Endothelial cell (in vitro differentiated cells): ENCODE measurements around the gene NKAIN2. TPM values are rescaled to one million over a fixed set of nuclear protein-coding genes. Genes with fewer than 3 reads are reported as not detected.

ENCODE experiments used
- DNase-seq: peaks from one replicate; pipeline ENCODE4 v3.0.0; 2021; ENCODE audit warnings: low spot score
- H3K27ac Mint-ChIP-seq: one replicate; pipeline ENCODE4 v1.8.0; 2021; ENCODE audit warnings: mixed read lengths, inconsistent platforms; ENCODE audit not compliant: unreplicated experiment
- H3K27me3 Mint-ChIP-seq: one replicate; pipeline ENCODE4 v1.8.0; 2021; ENCODE audit warnings: mild to moderate bottlenecking, moderate library complexity, mixed read lengths, inconsistent platforms; ENCODE audit not compliant: unreplicated experiment
- H3K36me3 Mint-ChIP-seq: one replicate; pipeline ENCODE4 v1.8.0; 2021; ENCODE audit warnings: mild to moderate bottlenecking, low read depth, mixed read lengths, inconsistent platforms; ENCODE audit not compliant: unreplicated experiment
- H3K4me1 Mint-ChIP-seq: one replicate; pipeline ENCODE4 v1.8.0; 2021; ENCODE audit warnings: mild to moderate bottlenecking, mixed read lengths, inconsistent platforms; ENCODE audit not compliant: unreplicated experiment
- H3K4me3 Mint-ChIP-seq: one replicate; pipeline ENCODE4 v1.8.0; 2021; ENCODE audit warnings: mild to moderate bottlenecking, mixed read lengths, inconsistent platforms; ENCODE audit not compliant: unreplicated experiment
- H3K9me3 Mint-ChIP-seq: one replicate; pipeline ENCODE4 v1.8.0; 2021; ENCODE audit warnings: mixed read lengths, inconsistent platforms; ENCODE audit not compliant: unreplicated experiment
- total RNA-seq: library from RNA; stranded (reverse); fragmentation: NEBNext Ultra II Directional; extraction: Animal tissue kit (Norgen Biotek cat#: 25700); gene quantifications from one replicate; pipeline ENCODE4 v1.2.1, GENCODE V29; 2021; ENCODE audit not compliant: unreplicated experiment
- TF ChIP-seq, protein P1 (sequence below): fragments of 200-600 bp; sonication (generic); IDR thresholded peaks from one replicate; pipeline ENCODE4 v1.5.0; 2021; ENCODE audit warnings: antibody characterized with exemption; ENCODE audit not compliant: unreplicated experiment

The NKAIN2 gene
- total RNA-seq, 1 donor from 2014 or later = 9.5 TPM

DNA sequence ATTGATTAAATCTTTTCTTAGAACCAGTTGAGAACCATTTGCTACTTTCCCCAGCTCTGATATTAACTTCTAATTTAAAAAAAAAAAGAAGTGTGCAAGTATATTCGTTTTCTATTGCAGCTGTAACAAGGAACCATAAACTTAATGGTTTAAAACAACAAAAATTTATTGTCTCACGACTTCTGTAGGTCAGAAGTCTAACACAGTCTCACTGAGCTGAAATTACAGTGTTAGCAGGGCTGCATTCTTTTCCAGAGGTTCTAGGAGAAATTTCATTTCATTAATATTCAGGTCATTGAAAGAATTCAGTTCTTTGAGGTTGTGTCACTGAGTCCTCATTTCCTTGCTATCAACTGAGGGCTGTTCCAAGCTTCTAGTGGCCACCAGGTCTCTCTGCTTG, 945.1 kb downstream of the NKAIN2 start:
- Mint-ChIP-seq H3K9me3 (no peaks in the 10 kb centered on the region), H3K4me3 (no peak overlapping the region), H3K27me3 (no peaks in the 10 kb centered on the region), H3K27ac (no peak overlapping the region), H3K36me3 (no peaks in the 10 kb centered on the region), H3K4me1 (no peaks in the 10 kb centered on the region)
- no peak for DNase-seq
- TF ChIP-seq, protein P1, sequence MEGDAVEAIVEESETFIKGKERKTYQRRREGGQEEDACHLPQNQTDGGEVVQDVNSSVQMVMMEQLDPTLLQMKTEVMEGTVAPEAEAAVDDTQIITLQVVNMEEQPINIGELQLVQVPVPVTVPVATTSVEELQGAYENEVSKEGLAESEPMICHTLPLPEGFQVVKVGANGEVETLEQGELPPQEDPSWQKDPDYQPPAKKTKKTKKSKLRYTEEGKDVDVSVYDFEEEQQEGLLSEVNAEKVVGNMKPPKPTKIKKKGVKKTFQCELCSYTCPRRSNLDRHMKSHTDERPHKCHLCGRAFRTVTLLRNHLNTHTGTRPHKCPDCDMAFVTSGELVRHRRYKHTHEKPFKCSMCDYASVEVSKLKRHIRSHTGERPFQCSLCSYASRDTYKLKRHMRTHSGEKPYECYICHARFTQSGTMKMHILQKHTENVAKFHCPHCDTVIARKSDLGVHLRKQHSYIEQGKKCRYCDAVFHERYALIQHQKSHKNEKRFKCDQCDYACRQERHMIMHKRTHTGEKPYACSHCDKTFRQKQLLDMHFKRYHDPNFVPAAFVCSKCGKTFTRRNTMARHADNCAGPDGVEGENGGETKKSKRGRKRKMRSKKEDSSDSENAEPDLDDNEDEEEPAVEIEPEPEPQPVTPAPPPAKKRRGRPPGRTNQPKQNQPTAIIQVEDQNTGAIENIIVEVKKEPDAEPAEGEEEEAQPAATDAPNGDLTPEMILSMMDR = no peak

DNA sequence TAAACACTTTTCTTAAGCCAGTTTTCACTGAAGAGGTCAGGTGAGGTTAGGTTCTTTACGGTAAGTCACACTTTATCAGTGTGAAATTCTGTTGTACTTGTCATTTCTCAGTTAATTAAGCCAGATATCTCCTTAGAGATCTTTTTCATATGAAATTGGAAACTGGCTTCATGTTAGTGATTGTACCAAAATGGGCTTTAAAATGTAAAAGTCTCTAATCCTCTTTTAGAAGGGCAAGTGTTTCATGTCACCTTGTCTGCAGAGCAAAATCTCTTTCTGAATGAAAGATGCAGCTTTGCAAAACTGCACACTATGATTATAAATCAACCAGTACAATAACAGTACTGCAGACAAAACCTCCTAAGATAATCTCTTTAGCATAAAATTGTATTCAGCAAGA, 949.3 kb downstream of the NKAIN2 start:
- TF ChIP-seq, protein P1 = no peak
- Mint-ChIP-seq H3K4me3 (no peak overlapping the region), H3K4me1 (no peaks in the 10 kb centered on the region), H3K27ac (no peak overlapping the region), H3K36me3 (no peaks in the 10 kb centered on the region), H3K9me3 (no peaks in the 10 kb centered on the region), H3K27me3 (no peaks in the 10 kb centered on the region)
- DNase-seq = no peak

DNA sequence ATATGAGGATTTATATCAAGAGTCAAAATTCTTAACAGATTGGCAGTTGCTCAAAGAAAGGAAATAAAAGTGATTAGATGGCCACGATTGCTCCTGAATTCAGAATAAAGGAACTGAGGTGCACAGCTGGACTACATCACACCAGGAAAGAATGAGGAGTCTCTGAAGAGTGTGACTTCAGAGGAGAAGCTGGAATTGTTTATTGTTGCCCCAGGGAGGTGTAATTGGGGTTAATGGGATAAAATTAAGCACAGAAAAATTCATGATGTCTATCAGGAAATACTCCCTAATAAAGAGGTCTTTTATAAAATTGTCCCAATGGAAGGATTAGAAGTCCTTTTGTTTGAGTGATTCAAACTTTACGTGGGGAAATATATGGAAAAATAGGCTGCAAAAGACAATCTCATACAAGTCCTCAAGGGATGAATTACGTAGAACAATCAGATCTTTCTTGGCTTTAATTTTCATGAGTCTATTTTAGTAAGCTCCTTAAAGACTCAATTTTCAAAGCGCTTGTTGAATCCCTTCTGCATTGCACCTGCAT, 950.0 kb downstream of the NKAIN2 start:
- Mint-ChIP-seq H3K36me3 (no peaks in the 10 kb centered on the region), H3K9me3 (no peaks in the 10 kb centered on the region), H3K27me3 (no peaks in the 10 kb centered on the region), H3K4me3 (no peak overlapping the region), H3K27ac (no peak overlapping the region), H3K4me1 (no peaks in the 10 kb centered on the region)
- no peak for DNase-seq
- TF ChIP-seq, protein P1 = no peak

DNA sequence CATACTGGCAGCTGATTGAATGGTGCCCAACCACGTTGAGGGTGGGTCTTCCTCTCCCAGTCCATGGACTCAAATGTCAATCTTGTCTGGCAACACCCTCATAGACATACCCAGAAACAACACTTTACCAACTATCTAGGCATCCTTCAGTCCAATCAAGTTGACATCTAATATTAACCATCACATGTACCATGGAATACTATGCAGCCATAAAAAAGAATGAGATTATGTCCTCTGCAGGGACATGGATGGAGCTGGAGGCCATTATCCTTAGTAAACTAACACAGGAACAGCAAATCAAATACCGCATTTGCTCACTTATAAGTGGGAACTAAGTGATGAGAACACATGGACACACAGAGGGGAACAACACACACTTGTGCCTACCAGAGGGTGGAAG, 951.7 kb downstream of the NKAIN2 start:
- no peaks in the 10 kb centered on the region for H3K4me1 Mint-ChIP-seq
- TF ChIP-seq, protein P1 = no peak
- H3K27ac Mint-ChIP-seq = no peak overlapping the region
- no peaks in the 10 kb centered on the region for H3K36me3 Mint-ChIP-seq
- H3K4me3 Mint-ChIP-seq = no peak overlapping the region
- no peaks in the 10 kb centered on the region for H3K9me3 Mint-ChIP-seq
- H3K27me3 Mint-ChIP-seq = no peaks in the 10 kb centered on the region
- no peak for DNase-seq

DNA sequence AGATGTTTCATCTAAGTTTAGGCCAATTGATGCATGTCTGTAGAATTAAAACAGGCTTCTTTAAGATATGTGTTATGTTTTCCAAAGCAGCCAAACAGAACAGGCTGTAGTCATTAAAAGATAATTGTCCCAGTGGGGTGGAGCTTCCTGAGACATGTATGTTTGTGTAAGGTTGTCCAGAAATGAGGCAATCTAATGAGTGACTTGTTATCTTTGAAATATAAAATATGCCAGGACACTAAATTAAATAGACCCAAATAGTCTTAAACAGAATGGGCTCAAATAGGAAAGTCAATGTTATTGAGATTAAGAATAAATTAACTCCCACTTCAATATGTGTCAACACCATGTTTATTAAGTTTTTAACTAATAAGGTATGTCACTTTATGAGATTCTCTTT, 953.9 kb downstream of the NKAIN2 start:
- Mint-ChIP-seq H3K4me1 (no peaks in the 10 kb centered on the region), H3K4me3 (no peak overlapping the region), H3K9me3 (no peaks in the 10 kb centered on the region), H3K27me3 (no peaks in the 10 kb centered on the region), H3K36me3 (no peaks in the 10 kb centered on the region), H3K27ac (no peak overlapping the region)
- TF ChIP-seq, protein P1 = no peak
- DNase-seq = no peak
